ENCODE data around the gene RUBCNL.

RUBCNL gene

DNA sequence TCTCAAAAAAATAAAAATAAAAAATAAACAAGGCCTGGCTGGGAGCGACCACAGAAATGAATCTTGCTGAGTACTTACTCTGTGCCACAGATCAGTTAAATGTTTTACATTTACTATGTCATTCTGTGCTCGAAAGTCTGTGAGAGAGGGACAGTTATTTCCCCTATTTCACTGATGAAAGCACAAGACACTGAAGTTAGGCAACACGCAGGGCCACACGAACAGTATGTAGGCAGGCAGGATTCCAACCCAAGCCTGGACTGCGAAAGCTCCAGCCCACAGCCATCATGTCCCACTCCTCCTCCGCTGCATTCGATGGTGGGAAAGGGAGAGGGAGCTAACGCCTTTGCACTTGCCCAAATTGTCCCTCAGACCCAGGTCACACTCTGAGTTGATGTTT lies 34.2 kb downstream of the RUBCNL start:
- POLR2A ChIA-PET (ENCODE audit: low non-redundant PET) = no interaction called here
- H3K27ac ChIP-seq = no peak overlapping the region
- CTCF ChIA-PET = no interaction called here
- TF ChIP-seq CTCF (conservative IDR thresholded peaks at IDR 0.05; ENCODE audit: low read depth) = no peak
- no peak for DNase-seq (ENCODE audit: low spot score)

- POLR2A ChIA-PET (ENCODE audit: low non-redundant PET) = no interaction called here
- no peak for TF ChIP-seq CTCF (conservative IDR thresholded peaks at IDR 0.05; ENCODE audit: low read depth)
These were observed 37.0 kb downstream of the RUBCNL start for GRCh38 chr13:46350003-46350402.

GRCh38 chr13:46348961-46349360 lies 38.1 kb downstream of the RUBCNL start:
- no peak for DNase-seq (ENCODE audit: low spot score)
- no peak for TF ChIP-seq CTCF (conservative IDR thresholded peaks at IDR 0.05; ENCODE audit: low read depth)
- CTCF ChIA-PET = interaction anchor here (0.7 kb wide), 1 partner anchor 143 kb away, joined by 4 read pairs; no protein-coding TSS in a partner anchor
- H3K27ac ChIP-seq = no peak overlapping the region
- POLR2A ChIA-PET (ENCODE audit: low non-redundant PET) = no interaction called here

More at GRCh38 chr13:46350003-46350402, 37.0 kb downstream of the RUBCNL start:
- DNase-seq (ENCODE audit: low spot score) = no peak
- CTCF ChIA-PET = no interaction called here
- no peak overlapping the region for H3K27ac ChIP-seq

GRCh38 chr13:46347277-46347676 lies 39.8 kb downstream of the RUBCNL start:
- H3K27ac ChIP-seq = no peak overlapping the region
- TF ChIP-seq CTCF (conservative IDR thresholded peaks at IDR 0.05; ENCODE audit: low read depth) = no peak
- DNase-seq (ENCODE audit: low spot score) = no peak

DNA sequence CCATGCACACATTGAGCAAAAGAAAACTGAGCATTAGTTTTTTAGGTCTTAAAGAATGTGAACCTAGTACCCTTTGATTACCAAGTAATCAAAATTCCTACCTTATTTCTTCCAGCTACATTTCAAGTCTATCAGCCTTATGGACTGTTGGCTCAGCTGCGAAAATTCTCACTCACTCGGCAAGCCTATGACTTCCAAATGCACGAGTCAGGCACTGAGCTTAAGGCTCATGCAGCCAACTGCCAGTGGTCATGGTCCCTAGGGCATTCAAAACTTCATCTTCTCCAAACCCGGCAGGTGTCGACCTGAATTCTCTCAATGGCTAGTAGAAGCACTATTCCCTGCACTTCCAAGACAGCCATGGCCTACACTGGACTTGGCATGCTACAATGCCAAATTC lies 41.2 kb downstream of the RUBCNL start:
- POLR2A ChIA-PET (ENCODE audit: low non-redundant PET) = no interaction called here
- CTCF ChIA-PET = interaction anchor here (0.7 to 0.8 kb wide), 2 partner anchors 10 to 19 kb away, joined by 4 read pairs; no protein-coding TSS in a partner anchor
- no peak for TF ChIP-seq CTCF (conservative IDR thresholded peaks at IDR 0.05; ENCODE audit: low read depth)

More at GRCh38 chr13:46347277-46347676, 39.8 kb downstream of the RUBCNL start:
- ChIA-PET CTCF (no interaction called here), POLR2A (ENCODE audit: low non-redundant PET) (no interaction called here)

DNA sequence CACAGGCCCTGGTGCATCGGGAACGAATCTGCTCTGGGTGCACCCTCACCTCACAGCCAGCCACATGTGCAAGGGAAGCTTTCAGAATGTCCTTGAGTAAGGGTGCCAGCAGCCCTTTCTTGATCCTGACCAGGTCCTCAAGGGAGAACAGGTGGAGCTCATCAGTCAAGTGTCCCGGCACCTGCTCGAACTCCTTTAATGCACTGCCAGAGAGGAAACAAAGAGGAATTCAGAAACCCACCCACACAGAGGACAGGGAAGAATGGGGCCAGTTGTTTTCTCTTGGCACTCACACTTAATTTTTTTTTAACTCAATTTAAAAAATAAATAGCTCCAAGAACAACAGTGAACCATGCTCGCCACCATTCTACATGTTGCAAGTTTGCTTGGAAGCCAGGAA lies 41.7 kb downstream of the RUBCNL start:
- TF ChIP-seq CTCF (conservative IDR thresholded peaks at IDR 0.05; ENCODE audit: low read depth) = no peak
- POLR2A ChIA-PET (ENCODE audit: low non-redundant PET) = no interaction called here
- DNase-seq (ENCODE audit: low spot score) = no peak
- H3K27ac ChIP-seq = no peak overlapping the region
- CTCF ChIA-PET = interaction anchor here (0.7 to 0.8 kb wide), 2 partner anchors 11 to 18 kb away, joined by 4 read pairs; no protein-coding TSS in a partner anchor

More for the DNA sequence above, 41.2 kb downstream of the RUBCNL start:
- no peak for DNase-seq (ENCODE audit: low spot score)
- H3K27ac ChIP-seq = no peak overlapping the region
